ENCODE measurements around the gene CRY2.

The CRY2 gene

DNA sequence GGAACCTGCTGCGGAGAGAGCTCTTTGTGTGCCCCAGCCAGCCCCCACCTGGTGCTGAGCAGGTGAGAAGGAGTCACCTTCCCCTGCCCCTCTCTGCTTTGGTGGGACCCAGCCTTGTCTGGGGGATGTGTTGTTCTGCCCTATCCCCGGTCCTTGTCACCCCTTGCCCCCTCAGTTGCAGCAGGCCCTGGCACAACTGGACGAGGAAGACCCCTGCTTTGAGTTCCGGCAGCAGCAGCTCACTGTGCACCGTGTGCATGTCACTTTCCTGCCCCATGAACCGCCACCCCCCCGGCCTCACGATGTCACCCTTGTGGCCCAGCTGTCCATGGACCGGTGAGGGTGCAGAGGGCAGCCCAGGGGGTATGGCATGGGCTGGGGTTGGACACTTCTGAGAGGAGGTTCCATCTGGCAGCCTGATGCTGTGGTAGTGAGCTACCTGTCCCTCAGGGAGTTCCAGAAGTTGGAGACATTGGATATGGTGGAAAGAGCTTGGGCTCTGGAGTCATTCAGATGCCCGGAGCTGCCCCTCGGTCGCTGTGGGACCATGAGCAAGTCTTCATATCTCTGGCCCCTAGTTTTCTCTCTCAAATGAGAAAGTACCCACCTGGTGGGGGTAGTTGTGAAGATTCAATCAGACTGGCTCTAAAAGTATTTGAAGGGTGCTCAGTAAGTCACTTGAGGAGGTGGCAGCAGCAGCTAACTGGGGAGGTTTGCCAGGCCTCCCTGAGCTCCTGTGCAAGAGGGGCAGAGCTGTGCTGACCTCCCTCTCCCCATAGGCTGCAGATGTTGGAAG lies 79.5 kb downstream of the CRY2 start:
- no peak overlapping the region for H3K27ac Mint-ChIP-seq
- H3K27me3 Mint-ChIP-seq (ENCODE audit: low read depth) = peaks cover 20% of the 10 kb centered on the region
- H3K9me3 Mint-ChIP-seq = no peaks in the 10 kb centered on the region
- H3K4me1 Mint-ChIP-seq (ENCODE audit: low read depth) = peaks cover 18% of the 10 kb centered on the region
- no peak overlapping the region for H3K4me3 Mint-ChIP-seq
- H3K36me3 Mint-ChIP-seq (ENCODE audit: low read depth) = peaks cover 7% of the 10 kb centered on the region

DNA sequence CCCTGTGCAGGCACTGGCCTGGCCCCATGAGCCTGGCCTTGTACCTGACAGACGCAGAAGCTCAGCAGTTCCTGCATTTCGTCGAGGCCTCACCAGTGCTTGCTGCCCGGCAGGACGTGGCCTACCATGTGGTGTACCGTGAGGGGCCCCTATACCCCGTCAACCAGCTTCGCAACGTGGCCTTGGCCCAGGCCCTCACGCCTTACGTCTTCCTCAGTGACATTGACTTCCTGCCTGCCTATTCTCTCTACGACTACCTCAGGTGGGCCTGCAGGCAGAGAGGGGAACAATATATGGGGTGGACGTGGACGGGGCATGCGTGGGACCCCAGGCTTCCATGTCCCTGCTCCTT lies 80.0 kb downstream of the CRY2 start:
- Mint-ChIP-seq H3K36me3 (ENCODE audit: low read depth) (peaks cover 9% of the 10 kb centered on the region), H3K4me1 (ENCODE audit: low read depth) (peaks cover 18% of the 10 kb centered on the region), H3K4me3 (no peak overlapping the region), H3K27ac (no peak overlapping the region), H3K27me3 (ENCODE audit: low read depth) (peaks cover 20% of the 10 kb centered on the region), H3K9me3 (no peaks in the 10 kb centered on the region)

DNA sequence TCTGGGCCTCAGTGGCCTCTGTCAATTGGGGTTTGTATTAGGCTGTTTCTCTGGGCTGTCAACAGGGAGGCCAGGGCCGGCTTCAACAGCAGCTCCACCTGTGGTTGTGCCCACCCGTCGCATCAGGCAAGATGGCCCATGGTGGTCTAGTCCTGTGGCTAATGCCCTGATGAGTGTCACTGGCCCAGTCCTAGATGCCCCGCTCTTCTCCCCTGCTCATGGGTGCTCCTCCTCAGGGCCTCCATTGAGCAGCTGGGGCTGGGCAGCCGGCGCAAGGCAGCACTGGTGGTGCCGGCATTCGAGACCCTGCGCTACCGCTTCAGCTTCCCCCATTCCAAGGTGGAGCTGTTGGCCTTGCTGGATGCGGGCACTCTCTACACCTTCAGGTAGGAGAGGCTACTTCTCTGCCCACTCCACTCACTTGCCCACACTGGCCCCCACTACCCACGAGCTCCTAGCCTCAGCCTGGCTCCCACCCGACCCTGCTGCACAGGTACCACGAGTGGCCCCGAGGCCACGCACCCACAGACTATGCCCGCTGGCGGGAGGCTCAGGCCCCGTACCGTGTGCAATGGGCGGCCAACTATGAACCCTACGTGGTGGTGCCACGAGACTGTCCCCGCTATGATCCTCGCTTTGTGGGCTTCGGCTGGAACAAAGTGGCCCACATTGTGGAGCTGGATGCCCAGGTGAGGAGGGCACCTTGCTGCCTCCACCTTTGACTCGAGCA lies 80.6 kb downstream of the CRY2 start:
- peaks cover 11% of the 10 kb centered on the region for H3K36me3 Mint-ChIP-seq (ENCODE audit: low read depth)
- H3K4me1 Mint-ChIP-seq (ENCODE audit: low read depth) = peaks cover 18% of the 10 kb centered on the region
- H3K4me3 Mint-ChIP-seq = no peak overlapping the region
- H3K27me3 Mint-ChIP-seq (ENCODE audit: low read depth) = peaks cover 20% of the 10 kb centered on the region
- no peak overlapping the region for H3K27ac Mint-ChIP-seq
- H3K9me3 Mint-ChIP-seq = no peaks in the 10 kb centered on the region

GRCh38 chr11:45928535-45929215 lies 81.4 kb downstream of the CRY2 start:
- H3K9me3 Mint-ChIP-seq = no peaks in the 10 kb centered on the region
- H3K27ac Mint-ChIP-seq = no peak overlapping the region
- peaks cover 14% of the 10 kb centered on the region for H3K27me3 Mint-ChIP-seq (ENCODE audit: low read depth)
- peaks cover 15% of the 10 kb centered on the region for H3K36me3 Mint-ChIP-seq (ENCODE audit: low read depth)
- no peak overlapping the region for H3K4me3 Mint-ChIP-seq
- peaks cover 16% of the 10 kb centered on the region for H3K4me1 Mint-ChIP-seq (ENCODE audit: low read depth)

- peak overlapping the region; percentile 67 for H3K27ac Mint-ChIP-seq
- peaks cover 6% of the 10 kb centered on the region for H3K27me3 Mint-ChIP-seq (ENCODE audit: low read depth)
- peaks cover 16% of the 10 kb centered on the region for H3K36me3 Mint-ChIP-seq (ENCODE audit: low read depth)
- peaks cover 13% of the 10 kb centered on the region for H3K4me1 Mint-ChIP-seq (ENCODE audit: low read depth)
- H3K4me3 Mint-ChIP-seq = peak overlapping the region; percentile 53
- H3K9me3 Mint-ChIP-seq = no peaks in the 10 kb centered on the region
Measured at GRCh38 chr11:45929486-45930030, 82.3 kb downstream of the CRY2 start.

- peaks cover 19% of the 10 kb centered on the region for H3K36me3 Mint-ChIP-seq (ENCODE audit: low read depth)
- no peaks in the 10 kb centered on the region for H3K27me3 Mint-ChIP-seq (ENCODE audit: low read depth)
- H3K4me1 Mint-ChIP-seq (ENCODE audit: low read depth) = peaks cover 13% of the 10 kb centered on the region
- H3K27ac Mint-ChIP-seq = peak overlapping the region; percentile 67
- H3K9me3 Mint-ChIP-seq = no peaks in the 10 kb centered on the region
- peak overlapping the region; percentile 53 for H3K4me3 Mint-ChIP-seq
Measured at GRCh38 chr11:45930031-45930794, 82.9 kb downstream of the CRY2 start.

DNA sequence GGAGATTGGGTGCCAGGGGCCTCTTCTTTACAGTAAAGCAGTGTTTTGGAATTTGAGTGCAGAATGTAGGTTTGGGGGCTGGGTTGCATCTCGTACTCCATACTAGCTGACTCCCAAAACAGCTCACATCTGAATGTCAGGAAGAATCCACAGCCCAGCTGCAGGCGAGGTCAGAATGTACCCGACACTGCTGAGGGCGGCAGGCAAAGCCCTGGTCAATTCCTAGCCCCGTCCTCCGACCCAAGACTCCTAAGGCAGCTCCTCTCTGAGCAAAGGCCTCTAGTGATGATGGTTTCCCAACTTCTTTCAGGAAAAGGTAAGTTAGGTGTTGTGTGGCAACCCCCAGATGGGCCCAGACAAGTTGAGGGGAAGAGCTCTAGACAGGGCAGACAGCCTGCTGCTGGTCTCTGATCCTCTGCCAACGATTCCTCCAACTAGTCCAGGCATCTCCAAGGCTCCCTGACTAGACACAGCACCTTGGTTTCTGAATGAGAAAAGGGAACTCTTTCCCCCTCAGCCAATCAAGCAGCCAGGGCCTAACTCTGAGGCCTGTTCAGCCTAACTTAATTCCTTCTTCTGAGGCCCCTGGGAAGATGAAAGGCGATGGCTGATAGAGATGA lies 83.8 kb downstream of the CRY2 start:
- H3K27ac Mint-ChIP-seq = no peak overlapping the region
- no peaks in the 10 kb centered on the region for H3K27me3 Mint-ChIP-seq (ENCODE audit: low read depth)
- H3K4me1 Mint-ChIP-seq (ENCODE audit: low read depth) = peaks cover 13% of the 10 kb centered on the region
- H3K36me3 Mint-ChIP-seq (ENCODE audit: low read depth) = peaks cover 19% of the 10 kb centered on the region
- H3K9me3 Mint-ChIP-seq = no peaks in the 10 kb centered on the region
- H3K4me3 Mint-ChIP-seq = no peak overlapping the region

DNA sequence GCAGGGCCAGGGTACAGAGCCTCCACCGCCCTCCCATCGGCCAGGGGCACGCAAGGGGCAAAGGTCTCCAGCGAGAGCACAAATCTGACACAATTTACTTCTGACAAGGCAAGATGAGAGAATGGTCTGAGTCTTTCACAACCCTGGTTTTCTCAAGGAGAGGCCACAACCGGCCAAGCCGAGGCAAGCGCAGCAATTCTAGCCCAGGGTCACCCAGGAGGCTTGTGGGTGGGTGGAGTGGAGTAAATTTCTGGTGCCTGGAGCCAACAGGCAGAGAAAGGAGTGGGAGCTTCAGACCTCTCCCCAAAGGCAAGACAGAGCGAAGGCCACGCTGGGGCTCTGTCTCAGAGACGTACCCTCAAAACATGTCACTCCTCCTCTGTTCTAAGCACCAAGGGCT lies 84.5 kb downstream of the CRY2 start:
- H3K9me3 Mint-ChIP-seq = no peaks in the 10 kb centered on the region
- H3K4me3 Mint-ChIP-seq = no peak overlapping the region
- no peaks in the 10 kb centered on the region for H3K27me3 Mint-ChIP-seq (ENCODE audit: low read depth)
- peaks cover 20% of the 10 kb centered on the region for H3K36me3 Mint-ChIP-seq (ENCODE audit: low read depth)
- H3K27ac Mint-ChIP-seq = no peak overlapping the region
- peaks cover 13% of the 10 kb centered on the region for H3K4me1 Mint-ChIP-seq (ENCODE audit: low read depth)

DNA sequence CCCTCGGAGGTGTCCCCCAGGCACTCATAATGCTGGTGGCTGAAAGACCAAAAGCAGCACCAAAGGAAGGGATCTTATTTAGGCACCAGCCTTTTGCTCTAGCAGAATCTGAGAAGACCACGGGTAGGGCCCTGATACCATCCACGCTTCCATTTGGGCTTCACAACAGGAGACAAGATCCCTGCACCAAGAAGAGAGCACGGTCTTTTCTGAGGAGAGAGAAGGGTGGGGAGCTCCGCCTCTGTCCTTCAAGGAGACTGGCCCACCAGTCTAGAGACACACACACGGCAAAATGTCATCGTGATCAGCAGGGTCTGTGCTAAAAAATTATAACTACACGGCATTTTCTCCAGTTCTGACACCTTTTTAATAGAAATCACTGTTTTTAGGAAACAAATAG lies 84.9 kb downstream of the CRY2 start:
- H3K36me3 Mint-ChIP-seq (ENCODE audit: low read depth) = peaks cover 22% of the 10 kb centered on the region
- H3K4me1 Mint-ChIP-seq (ENCODE audit: low read depth) = peaks cover 13% of the 10 kb centered on the region
- H3K27ac Mint-ChIP-seq = no peak overlapping the region
- H3K27me3 Mint-ChIP-seq (ENCODE audit: low read depth) = no peaks in the 10 kb centered on the region
- no peaks in the 10 kb centered on the region for H3K9me3 Mint-ChIP-seq
- H3K4me3 Mint-ChIP-seq = no peak overlapping the region

Measured in T-helper 1 cell treated with Interleukin-12 subunit alpha and Interleukin-12 subunit beta and Interleukin-4 antibody, amounts not matched to agents 30 μg/mL and 1 μg/mL, for 36 hours (primary cell).